K562 (cell line): ENCODE measurements around the gene SPON1. TPM values are rescaled to one million over a fixed set of nuclear protein-coding genes. Genes with fewer than 3 reads are reported as not detected.

Experiments used
- ATAC-seq: fragments of 200-7000 bp; cut with Tn5 transposase; 3 replicates; pipeline ENCODE4 v1.9.1; 2020; ENCODE audit warnings: moderate library complexity
- BruUV-seq: library from RNA; stranded (reverse); fragments of 400-500 nt; replicated peaks from 2 replicates; lab custom pipeline; 2021; lab: Mats Ljungman, UMichigan
- CTCF ChIA-PET: fragments of 300-600 bp; formaldehyde crosslinking; extraction: SDS; loops from one replicate; lab custom pipeline; 2021; ENCODE audit warnings: low intra/inter-chr PET ratio; lab: Yijun Ruan, JAX
- POLR2A ChIA-PET: fragments of 300-600, 350-650 bp; sonication (Branson Sonifier 250); formaldehyde crosslinking; extraction: SDS; loops from one replicate; lab custom pipeline; 2021; ENCODE audit warnings: antibody characterized with exemption, inconsistent platforms; lab: Yijun Ruan, JAX
- DNase-seq, 4 experiments: peaks; one replicate each; pipeline versions ENCODE4 v3.0.0 to v3.0.0-alpha.2; 2011 to 2018; ENCODE audit warnings: low spot score in 3 of 4, mixed read lengths in 3 of 4; ENCODE audit errors: extremely low read depth in 1 of 4
- FAIRE-seq: peaks from 2 replicates; lab custom pipeline; 2011; peaks lifted over from hg19 to GRCh38; lab: Jason Lieb, UNC
- H2AFZ ChIP-seq: 2 replicates; pipeline ENCODE4 v1.6.0; 2011; ENCODE audit warnings: low read depth, low read length, control low read depth, inconsistent platforms
- H3K27ac ChIP-seq: fragments of 200-600 bp; 3 replicates; pipeline ENCODE4 v1.8.0; 2011; ENCODE audit warnings: low read depth, mild to moderate bottlenecking, control low read depth, inconsistent platforms, low read length, moderate library complexity, mixed read lengths; ENCODE audit errors: extremely low read depth
- H3K27me3 ChIP-seq, 2 experiments: fragments of 300-600 bp in 1 of 2; 2 replicates in 1 of 2; 3 replicates in 1 of 2; pipeline versions ENCODE4 v1.6.0 to v1.8.0; 2011; ENCODE audit warnings: inconsistent platforms in 2 of 2, low read length in 2 of 2, mild to moderate bottlenecking in 1 of 2, mixed read lengths in 1 of 2, moderate library complexity in 1 of 2; ENCODE audit not compliant: control insufficient read depth in 2 of 2, insufficient read depth in 2 of 2
- H3K36me3 ChIP-seq: fragments of 300-600 bp; 3 replicates; pipeline ENCODE4 v1.8.0; 2011; ENCODE audit warnings: mild to moderate bottlenecking, low read length, inconsistent platforms; ENCODE audit not compliant: control insufficient read depth, insufficient read depth
- H3K4me1 ChIP-seq, 2 experiments: fragments of 200-600 bp in 1 of 2; replicated peaks in 1 of 2; 2 replicates in 1 of 2; 3 replicates in 1 of 2; pipeline versions ENCODE4 v1.5.1 to v1.8.0; 2011; ENCODE audit warnings: inconsistent platforms in 2 of 2, low read length in 2 of 2, mild to moderate bottlenecking in 1 of 2, mixed read lengths in 1 of 2, moderate library complexity in 1 of 2; ENCODE audit not compliant: control insufficient read depth in 2 of 2, insufficient read depth in 2 of 2
- H3K4me2 ChIP-seq: 2 replicates; pipeline ENCODE4 v1.6.1; 2011; ENCODE audit warnings: low read length, control low read depth, inconsistent platforms, mixed read lengths; ENCODE audit not compliant: insufficient read depth
- H3K4me3 ChIP-seq: fragments of 200-600 bp; sonication (generic), shearing (Covaris generic); 2 replicates; pipeline ENCODE4 v1.5.1; 2016; ENCODE audit warnings: control low read depth, inconsistent platforms
- H3K79me2 ChIP-seq: fragments of 200-600 bp; 3 replicates; pipeline ENCODE4 v1.8.0; 2011; ENCODE audit warnings: low read length, inconsistent platforms; ENCODE audit not compliant: control insufficient read depth, insufficient read depth
- H3K9ac ChIP-seq, 2 experiments: 2 replicates each; pipeline versions ENCODE4 v1.6.0 to v1.6.1; 2011; ENCODE audit warnings: low read depth in 2 of 2, low read length in 2 of 2, control low read depth in 1 of 2, inconsistent platforms in 1 of 2, mild to moderate bottlenecking in 1 of 2, mixed read lengths in 1 of 2; ENCODE audit not compliant: insufficient read depth in 1 of 2
- H3K9me1 ChIP-seq: one replicate; pipeline ENCODE4 v1.6.0; 2011; ENCODE audit warnings: inconsistent platforms, mild to moderate bottlenecking, low read length, moderate library complexity; ENCODE audit not compliant: control insufficient read depth, insufficient read depth
- H3K9me3 ChIP-seq: replicated peaks from 2 replicates; pipeline ENCODE4 v1.5.1; 2011; ENCODE audit warnings: low read depth, low read length, inconsistent platforms; ENCODE audit not compliant: control insufficient read depth, insufficient read depth
- H4K20me1 ChIP-seq: replicated peaks from 2 replicates; pipeline ENCODE4 v1.6.1; 2011; ENCODE audit warnings: low read length, inconsistent platforms, mixed read lengths; ENCODE audit not compliant: control insufficient read depth, insufficient read depth
- ATF7 ChIP-seq: fragments of 450-650 bp; IDR thresholded peaks from 2 replicates; pipeline ENCODE4 v1.7.1; 2014; ENCODE audit warnings: mild to moderate bottlenecking, moderate library complexity
- ESRRA ChIP-seq: fragments of 450-650 bp; IDR thresholded peaks from 2 replicates; pipeline ENCODE4 v1.6.1; 2014; ENCODE audit warnings: low read depth, mild to moderate bottlenecking, moderate library complexity, borderline replicate concordance
- NR2C2 ChIP-seq, 2 experiments: fragments of 200-800 bp in 1 of 2; sonication (Bioruptor generic) in 1 of 2; sonication (generic) in 1 of 2; formaldehyde crosslinking in 1 of 2; IDR thresholded peaks; 2 replicates each; pipeline versions ENCODE4 v1.6.1 to v1.8.0; 2016 to 2022; ENCODE audit warnings: mild to moderate bottlenecking in 1 of 2, missing compliant biosample characterization in 1 of 2, missing genetic modification characterization in 1 of 2, missing genetic modification reagents in 1 of 2
- SMAD3 ChIP-seq: fragments of 450-650 bp; formaldehyde crosslinking; conservative IDR thresholded peaks from 2 replicates; pipeline ENCODE4 v1.4.0; 2020; ENCODE audit warnings: mild to moderate bottlenecking
- TFE3 ChIP-seq: fragments of 450-650 bp; formaldehyde crosslinking; IDR thresholded peaks from 2 replicates; pipeline ENCODE4 v1.4.0; 2020; ENCODE audit warnings: mild to moderate bottlenecking, mixed read lengths
- VEZF1 ChIP-seq: fragments of 200-800 bp; sonication (Bioruptor generic); IDR thresholded peaks from 2 replicates; pipeline ENCODE4 v1.6.1; 2017; ENCODE audit warnings: missing genetic modification characterization, missing compliant biosample characterization
- ZNF280A ChIP-seq: fragments of 450-650 bp; IDR thresholded peaks from 2 replicates; pipeline ENCODE4 v1.6.1; 2018; ENCODE audit warnings: mild to moderate bottlenecking, low read depth; ENCODE audit not compliant: partially characterized antibody
- ZNF407 ChIP-seq: fragments of 450-650 bp; IDR thresholded peaks from 2 replicates; pipeline ENCODE4 v1.6.1; 2016; ENCODE audit warnings: low read depth
- ZNF717 ChIP-seq: fragments of 250-450 bp; sonication (Bioruptor Pico); IDR thresholded peaks from 2 replicates; pipeline ENCODE4 v1.5.0; 2021
- WGBS: fragments of 100-300 bp; shearing (Covaris generic); methylation state at CpG from one replicate; pipeline ENCODE4 v1.1.6; 2016; ENCODE audit warnings: low coverage, mixed read lengths; ENCODE audit not compliant: insufficient coverage; ENCODE audit errors: missing lambda C conversion rate; 5-methylcytosine and 5-hydroxymethylcytosine counted together
- in situ Hi-C: fragments of 300-500 bp; cut with MboI; formaldehyde crosslinking; loops from 4 replicates; pipeline ENCODE4 v1.15.0; 2018; ENCODE audit warnings: inconsistent platforms, mixed read lengths
- intact Hi-C: fragments of 100-400 bp; cut with micrococcal nuclease; formaldehyde crosslinking; loops from 2 replicates; pipeline ENCODE4 v1.14.2; 2022
- polyA plus RNA-seq, 8 experiments: library from polyadenylated mRNA; depleted of rRNA in 4 of 8; stranded (reverse) in 5 of 8; unstranded in 3 of 8; fragments of >200 nt; fragmentation: Nextera tagmentation in 2 of 8; fragmentation: Illumina TruSeq in 1 of 8; extraction: Ambion mirVana in 2 of 8; extraction: Trizol in 1 of 8; gene quantifications; 2 replicates each; pipeline versions ENCODE4 v1.2.1 to v1.2.3, GENCODE V29; 2011 to 2014; ENCODE audit warnings: inconsistent platforms in 1 of 8, missing spikeins in 1 of 8
- total RNA-seq, 7 experiments: library from RNA; depleted of rRNA in 6 of 7; stranded (reverse); fragments of >200 nt in 6 of 7; fragmentation: Illumina TruSeq in 2 of 7; extraction: Trizol in 2 of 7; gene quantifications; 2 replicates each; pipeline versions ENCODE4 v1.2.1 to v1.2.3, GENCODE V29; 2011 to 2021; ENCODE audit warnings: low replicate concordance in 1 of 7

SPON1 gene
- total and polyA plus RNA-seq, 9 of the 15 experiments (the other 6 are each of a cell fraction or from before 2014, with no cell fraction given) = 0.04 to 0.06 TPM; not detected in 7

- Histone ChIP-seq H3K27me3 (no peaks in the 10 kb centered on the region), H3K9me3 (no peaks in the 10 kb centered on the region), H2AFZ (no peak overlapping the region), H3K4me2 (no peak overlapping the region), H3K9ac (no peak overlapping the region), H3K27ac (no peak overlapping the region), H3K79me2 (no peaks in the 10 kb centered on the region), H4K20me1 (no peaks in the 10 kb centered on the region), H3K9me1 (no peaks in the 10 kb centered on the region), H3K4me3 (no peak overlapping the region), H3K4me1 (no peaks in the 10 kb centered on the region; a peak in 1 of 5 replicates), H3K36me3 (no peaks in the 10 kb centered on the region)
- BruUV-seq = no TSS peak
- FAIRE-seq = no peak
- ChIA-PET CTCF (no interaction called here), POLR2A (no interaction called here)
- no peak for DNase-seq
- in situ Hi-C loops (no loop called here), intact Hi-C loops (no loop called here)
- ATAC-seq = no peak
- WGBS = 0% methylated on average over 2 of the region's 2 CpGs
- TF ChIP-seq TFE3 (CRISPR knock-in tag) (no peak), SMAD3 (CRISPR knock-in tag) (no peak), ZNF717 (no peak), ATF7 (no peak), ZNF407 (no peak), NR2C2 (CRISPR knock-in tag; IDR thresholded peaks at IDR 0.05) (no peak), NR2C2 (tag; IDR thresholded peaks at IDR 0.05) (no peak), VEZF1 (CRISPR knock-in tag) (no peak), ESRRA (no peak), ZNF280A (no peak)
Observed at GRCh38 chr11:14119357-14119756, 156.8 kb downstream of the SPON1 start.
